GM18868 (cell line): ENCODE results near the gene PANK1.
"Not testable (repeated sequence)": the region's sequence is repeated elsewhere in the genome, so short reads cannot be mapped to it uniquely, and the experiment has no call there.

Experiments used
- ATAC-seq: cut with Tn5 transposase; IDR thresholded peaks from one replicate; pipeline ENCODE4 v1.9.1; 2021; ENCODE audit warnings: mild to moderate bottlenecking, moderate library complexity; ENCODE audit not compliant: unreplicated experiment

Gene PANK1

DNA sequence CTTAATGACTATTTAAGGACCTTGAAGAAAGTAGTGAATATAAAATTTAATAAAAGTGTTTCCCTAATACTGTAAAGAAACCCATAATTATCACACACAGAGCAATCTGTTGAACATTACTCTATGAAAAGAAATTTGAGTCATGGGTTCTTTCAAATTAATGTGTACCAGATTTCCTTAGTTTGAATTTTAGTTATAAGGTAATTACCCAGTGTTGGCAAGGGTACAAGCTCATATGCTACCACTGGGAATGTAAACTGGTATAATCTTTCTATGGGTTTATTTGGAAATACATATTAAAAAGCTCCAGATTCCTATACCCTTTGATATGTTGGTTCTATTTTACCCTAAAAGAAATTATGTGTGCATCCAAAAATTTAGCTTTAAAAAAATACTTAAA, 22.9 kb downstream of the PANK1 start:
- ATAC-seq, result no peak

- no peak for ATAC-seq
Measured at GRCh38 chr10:89621438-89621837, 23.6 kb downstream of the PANK1 start.

GRCh38 chr10:89620296-89620695, 24.7 kb downstream of the PANK1 start:
- ATAC-seq, result not testable (repeated sequence)

DNA sequence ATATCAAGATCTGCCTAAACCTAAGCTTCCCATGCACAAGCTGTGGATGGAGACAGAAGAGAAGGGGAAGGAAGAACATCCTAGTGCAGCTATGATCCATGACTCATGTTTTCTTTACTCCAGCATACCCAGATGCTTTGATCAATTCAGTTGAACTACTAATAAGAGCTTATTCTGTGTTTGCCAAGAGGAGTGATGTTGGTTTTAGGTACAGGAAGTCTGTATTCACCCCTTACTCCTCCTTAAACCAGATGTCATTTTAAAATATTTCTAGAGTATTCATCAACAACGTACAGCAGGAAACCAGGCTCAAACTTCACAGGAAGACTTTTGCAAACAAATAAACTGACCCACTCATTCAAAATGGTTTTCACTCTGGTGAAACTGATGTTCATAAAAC, 29.2 kb downstream of the PANK1 start:
- no peak for ATAC-seq

DNA sequence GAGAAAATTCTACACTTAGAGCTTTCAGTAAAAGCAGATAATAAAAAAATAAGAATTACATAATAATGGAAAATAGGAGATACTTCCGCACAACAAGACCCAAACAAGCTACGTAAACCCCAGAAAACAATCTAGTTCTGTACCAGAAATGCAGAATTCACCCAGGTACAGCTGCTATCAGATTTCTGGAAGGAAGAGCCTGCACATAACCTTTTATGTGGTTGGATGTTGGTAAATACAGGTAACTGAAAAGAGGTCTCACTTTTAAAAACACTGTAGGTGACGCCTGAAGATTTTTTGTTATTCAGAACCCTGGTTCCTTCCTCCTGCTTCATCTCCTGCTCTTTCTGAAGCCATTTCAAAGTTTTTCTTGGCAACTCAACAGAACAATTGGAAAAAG, 29.9 kb downstream of the PANK1 start:
- ATAC-seq, result no peak

DNA sequence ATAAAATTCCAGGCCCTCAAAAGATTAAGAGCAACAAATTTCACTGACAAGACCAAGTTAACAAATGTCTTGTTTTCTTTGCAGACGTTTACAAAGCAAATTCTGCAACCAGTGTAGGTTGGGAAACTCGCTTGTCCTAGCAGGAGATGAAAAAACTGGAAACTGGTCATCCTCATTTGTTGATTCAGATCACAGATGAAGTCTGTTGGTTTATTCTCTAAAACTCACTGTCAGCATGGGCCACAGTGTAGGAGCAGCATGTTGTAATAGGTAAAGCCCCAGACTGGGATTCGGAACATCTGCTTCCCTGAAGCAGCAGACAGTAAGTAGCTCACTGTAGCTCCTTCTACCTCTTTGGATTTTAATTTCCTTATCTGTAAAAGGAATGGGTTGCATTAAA, 31.5 kb downstream of the PANK1 start:
- ATAC-seq, result no peak

- ATAC-seq, result no peak
Measured at GRCh38 chr10:89611282-89611681, 33.8 kb downstream of the PANK1 start.

DNA sequence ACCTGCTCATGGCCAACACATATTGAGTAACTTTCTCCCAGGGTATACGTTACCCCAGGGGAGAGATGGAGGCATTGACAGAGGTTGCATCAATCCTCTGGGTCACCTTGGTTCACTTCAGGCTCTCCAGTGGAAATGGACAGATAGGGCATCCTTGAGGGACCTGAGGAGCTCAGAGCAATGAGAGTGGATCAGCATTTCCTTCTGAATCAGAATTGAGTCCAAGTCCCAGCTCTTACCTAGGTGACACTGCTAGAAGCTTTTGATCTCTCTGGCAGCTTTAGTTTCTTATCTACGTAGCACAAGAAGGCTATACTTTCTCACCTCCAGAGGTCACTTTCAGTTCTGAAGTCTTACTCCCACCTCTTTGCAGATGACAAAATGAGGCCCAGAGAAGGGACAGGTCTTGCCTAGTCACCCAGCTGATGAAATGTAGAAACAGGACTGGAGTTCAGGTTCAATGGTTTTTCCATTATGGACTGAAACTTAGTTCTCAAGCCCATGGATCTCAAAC, 35.2 kb downstream of the PANK1 start:
- ATAC-seq, result peak; percentile 94

- no peak for ATAC-seq
Measured at GRCh38 chr10:89604200-89604599, 40.8 kb downstream of the PANK1 start.

GRCh38 chr10:89602919-89603318, 42.1 kb downstream of the PANK1 start:
- no peak for ATAC-seq

- no peak for ATAC-seq
Measured at GRCh38 chr10:89601728-89602361, 43.2 kb downstream of the PANK1 start.

- no peak for ATAC-seq
Measured at GRCh38 chr10:89600041-89600440, 45.0 kb downstream of the PANK1 start.

- ATAC-seq, result no peak
Measured at GRCh38 chr10:89593043-89593442, 52.0 kb downstream of the PANK1 start.

- no peak for ATAC-seq
Measured at GRCh38 chr10:89592539-89592938, 52.5 kb downstream of the PANK1 start.

DNA sequence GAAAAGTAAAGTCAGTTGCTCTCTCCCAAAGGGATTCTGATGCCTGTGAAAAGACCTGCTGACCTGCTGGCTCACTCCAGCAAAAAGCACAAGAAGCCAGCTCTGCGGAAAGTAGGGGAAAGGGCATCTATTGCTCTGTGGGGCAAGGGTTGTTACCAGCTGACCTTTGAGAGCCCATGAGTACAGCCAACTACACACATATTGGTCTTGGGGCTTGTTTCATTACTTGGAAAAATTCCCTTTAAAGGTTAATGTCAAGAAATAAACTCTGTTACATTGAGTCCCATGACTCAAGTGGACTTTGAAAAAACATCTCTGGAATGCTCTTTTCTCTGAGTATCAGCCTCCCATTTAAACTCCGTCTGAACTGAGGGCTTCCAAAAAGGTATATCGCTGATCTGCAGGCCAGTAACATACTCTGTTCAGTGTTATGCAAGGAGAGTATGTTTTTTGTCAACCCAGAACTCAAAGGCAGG, 53.2 kb downstream of the PANK1 start:
- no peak for ATAC-seq

GRCh38 chr10:89591111-89591795, 53.8 kb downstream of the PANK1 start:
- no peak for ATAC-seq

DNA sequence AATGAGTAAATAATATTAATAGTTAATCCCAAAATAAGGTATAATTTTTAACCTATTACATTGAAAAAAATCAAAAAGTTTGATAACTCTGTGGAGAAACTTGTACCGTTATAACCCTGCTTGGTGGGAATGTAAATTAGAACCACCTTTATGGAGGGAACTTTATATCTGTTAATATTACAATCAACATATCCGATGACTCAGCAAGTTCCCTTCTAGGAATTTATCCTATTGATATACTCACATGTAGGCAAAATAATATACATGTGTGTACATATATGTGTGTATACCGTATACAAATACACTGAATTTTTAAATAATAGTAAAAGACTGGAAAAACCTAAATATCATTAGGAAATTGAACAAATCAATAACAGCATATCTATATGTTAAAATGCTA, 54.7 kb downstream of the PANK1 start:
- no peak for ATAC-seq

DNA sequence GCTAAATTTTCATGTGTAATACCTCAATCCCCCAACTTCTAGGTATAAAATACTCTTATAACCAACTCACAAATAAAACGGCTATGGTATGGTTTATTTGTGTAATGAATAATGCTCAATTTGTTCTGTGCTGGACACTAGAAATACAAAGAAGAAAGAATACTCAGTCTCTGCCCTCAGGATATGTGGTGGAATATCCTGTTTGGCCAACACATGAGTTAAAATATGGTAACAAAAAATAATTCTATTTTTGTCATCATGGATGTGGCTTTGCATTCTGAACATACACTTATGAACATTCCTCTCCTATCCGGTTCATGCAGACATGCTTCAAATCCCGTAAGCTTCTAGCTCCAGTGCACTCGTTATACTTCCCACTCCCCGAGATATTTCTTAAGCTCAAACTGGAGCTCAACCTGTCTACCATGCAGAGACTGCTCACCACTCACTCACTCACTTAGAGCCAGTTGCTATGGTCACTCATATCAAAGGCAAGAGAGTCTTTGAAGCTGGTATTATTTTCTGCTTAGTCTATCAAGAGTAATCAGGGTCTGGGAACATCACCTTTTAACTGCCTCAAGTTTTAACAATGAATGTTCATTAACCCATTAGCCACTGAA, 55.8 kb downstream of the PANK1 start:
- no peak for ATAC-seq

- no peak for ATAC-seq
Measured at GRCh38 chr10:89588671-89589070, 56.4 kb downstream of the PANK1 start.

DNA sequence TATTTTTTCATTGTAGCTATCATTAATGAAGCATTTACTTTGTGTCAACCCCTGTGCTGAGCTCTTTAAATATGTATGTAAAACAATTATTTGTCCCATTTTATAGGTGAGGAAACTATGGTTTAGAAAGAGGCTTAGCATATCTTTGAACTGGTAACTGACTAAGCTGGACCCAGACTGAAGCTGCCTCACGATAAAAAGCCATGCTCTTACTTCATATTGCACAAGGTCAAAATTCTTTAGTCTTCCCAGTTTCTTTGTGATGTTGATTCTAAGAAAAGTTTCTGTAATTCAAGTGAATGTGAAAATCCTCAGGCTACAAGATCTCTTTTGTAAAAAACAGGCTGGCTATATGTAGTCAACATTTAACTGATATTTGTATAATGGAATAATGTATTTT, 63.0 kb downstream of the PANK1 start:
- no peak for ATAC-seq

GRCh38 chr10:89580243-89580642, 64.8 kb downstream of the PANK1 start:
- no peak for ATAC-seq

DNA sequence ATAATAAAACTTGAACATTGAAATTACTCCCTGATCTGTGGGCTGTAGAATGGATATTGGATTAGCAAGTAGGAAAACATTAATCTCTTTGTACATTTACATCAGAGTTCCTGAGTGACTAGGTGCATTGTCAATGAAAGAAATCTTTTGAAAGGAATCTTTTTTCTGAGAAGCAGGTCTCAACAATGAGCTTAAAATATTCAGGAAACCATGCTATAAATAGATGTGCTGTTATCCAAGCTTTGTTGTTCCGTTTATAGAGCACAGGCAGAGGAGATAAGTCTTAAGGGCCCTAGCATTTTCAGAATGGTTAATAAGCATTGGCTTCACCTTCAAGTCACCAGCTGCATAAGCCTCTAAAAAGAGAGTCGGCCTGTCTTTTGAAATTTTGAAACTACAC, 68.3 kb downstream of the PANK1 start:
- no peak for ATAC-seq
